MG63 (cell line): ENCODE data around the gene COLQ. TPM values are rescaled to one million over a fixed set of nuclear protein-coding genes. Genes with fewer than 3 reads are reported as not detected.

Experiments
- DNase-seq: peaks from one replicate; pipeline ENCODE4 v3.0.0-alpha.2; 2020
- H3K27me3 ChIP-seq: fragments of 250-450 bp; sonication (Bioruptor Pico); 2 replicates; pipeline ENCODE4 v1.5.1; 2020; ENCODE audit warnings: mild to moderate bottlenecking, moderate library complexity
- H3K36me3 ChIP-seq: fragments of 250-450 bp; sonication (Bioruptor Pico); 2 replicates; pipeline ENCODE4 v1.5.1; 2020; ENCODE audit warnings: mild to moderate bottlenecking, moderate library complexity
- H3K4me3 ChIP-seq: fragments of 250-450 bp; sonication (Bioruptor Pico); 2 replicates; pipeline ENCODE4 v1.5.1; 2020; ENCODE audit warnings: mild to moderate bottlenecking, moderate library complexity
- H3K9me3 ChIP-seq: fragments of 250-450 bp; sonication (Bioruptor Pico); 2 replicates; pipeline ENCODE4 v1.5.1; 2020; ENCODE audit warnings: mild to moderate bottlenecking, moderate library complexity
- total RNA-seq: library from RNA; depleted of rRNA; stranded (reverse); fragments of >200 nt; shearing (Covaris generic); gene quantifications from 2 replicates; pipeline ENCODE4 v1.2.3, GENCODE V29; 2014; ENCODE audit warnings: low replicate concordance

The COLQ gene
- total RNA-seq, 1 experiment from 2014 or later = not detected

DNA sequence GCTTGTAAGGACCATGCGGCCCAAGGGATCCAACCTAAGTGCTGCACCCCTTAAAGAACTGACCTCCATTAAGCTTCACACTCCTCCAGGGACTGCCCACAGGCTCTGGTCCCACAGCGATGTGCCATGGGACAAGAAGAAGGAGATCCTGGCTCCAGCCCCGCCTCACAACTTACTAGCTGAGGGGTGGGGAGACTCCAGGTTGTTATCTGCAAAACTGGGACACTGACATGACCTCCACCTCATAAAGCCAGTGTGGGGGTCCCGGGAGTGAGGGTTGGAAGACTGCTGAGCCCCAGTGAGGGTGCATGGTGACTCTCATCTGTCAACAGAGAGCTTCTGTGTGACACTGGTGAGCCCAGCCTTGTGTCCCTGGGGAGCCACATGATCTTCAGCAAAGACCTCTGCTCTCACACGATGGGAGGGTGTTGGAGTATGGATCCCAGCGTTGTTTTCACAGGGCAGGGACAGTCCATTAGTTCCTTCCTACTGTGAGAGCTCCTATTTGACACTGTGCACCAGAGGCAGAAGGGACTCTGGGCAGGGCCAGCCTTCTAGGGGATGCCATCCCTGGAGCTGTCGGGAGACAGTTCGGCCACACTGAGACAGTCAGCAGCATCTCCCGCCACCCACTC lies 67.4 kb downstream of the COLQ start:
- no peaks in the 10 kb centered on the region for H3K9me3 ChIP-seq
- no peak for DNase-seq
- H3K27me3 ChIP-seq = no peaks in the 10 kb centered on the region
- H3K4me3 ChIP-seq = no peak overlapping the region
- H3K36me3 ChIP-seq = no peaks in the 10 kb centered on the region

DNA sequence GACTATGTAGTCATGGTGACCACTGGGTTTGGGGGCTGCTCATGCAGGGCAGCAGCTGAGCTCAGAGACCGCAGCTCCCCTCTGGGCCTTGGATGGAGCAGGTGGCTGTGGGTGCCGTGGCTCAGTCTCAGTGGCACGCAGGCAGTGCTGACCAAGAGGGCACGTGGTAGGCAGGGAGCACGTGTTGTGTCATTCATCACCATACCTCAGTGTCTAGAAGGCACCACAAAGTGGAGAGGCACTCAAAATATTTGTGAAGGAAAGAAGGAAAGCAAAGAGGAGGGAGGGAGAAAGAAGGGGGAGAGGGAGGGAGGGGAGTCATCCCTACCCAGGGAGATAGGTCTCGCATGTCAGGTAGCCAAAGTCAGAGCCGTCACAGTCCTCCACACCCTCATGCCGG lies 68.0 kb downstream of the COLQ start:
- no peak for DNase-seq
- Histone ChIP-seq H3K27me3 (no peaks in the 10 kb centered on the region), H3K36me3 (no peaks in the 10 kb centered on the region), H3K9me3 (no peaks in the 10 kb centered on the region), H3K4me3 (no peak overlapping the region)

- H3K36me3 ChIP-seq = no peaks in the 10 kb centered on the region
- H3K27me3 ChIP-seq = no peaks in the 10 kb centered on the region
- DNase-seq = no peak
- H3K9me3 ChIP-seq = no peaks in the 10 kb centered on the region
- H3K4me3 ChIP-seq = no peak overlapping the region
Observed at GRCh38 chr3:15452961-15453360, 68.5 kb downstream of the COLQ start.

DNA sequence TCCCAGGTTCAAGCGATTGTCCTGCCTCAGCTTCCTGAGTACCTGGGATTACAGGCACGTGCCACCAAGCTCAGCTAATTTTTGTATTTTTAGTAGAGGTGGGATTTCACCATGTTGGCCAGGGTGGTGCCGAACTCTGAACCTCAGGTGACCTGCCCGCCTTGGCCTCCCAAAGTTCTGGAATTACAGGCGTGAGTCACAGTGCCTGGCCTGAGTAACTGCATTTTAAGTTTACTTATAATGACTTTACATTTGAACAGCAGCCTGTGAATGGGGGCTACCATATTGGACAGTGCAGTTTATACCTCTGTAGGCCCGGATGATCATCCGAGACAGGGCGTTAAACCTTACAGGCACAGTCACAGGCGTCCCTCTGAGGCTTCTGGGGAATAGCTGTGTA lies 69.3 kb downstream of the COLQ start:
- H3K9me3 ChIP-seq = no peaks in the 10 kb centered on the region
- H3K4me3 ChIP-seq = no peak overlapping the region
- no peaks in the 10 kb centered on the region for H3K36me3 ChIP-seq
- no peaks in the 10 kb centered on the region for H3K27me3 ChIP-seq
- DNase-seq = no peak

GRCh38 chr3:15451216-15452113 lies 70.0 kb downstream of the COLQ start:
- Histone ChIP-seq H3K9me3 (no peaks in the 10 kb centered on the region), H3K36me3 (no peaks in the 10 kb centered on the region), H3K27me3 (no peaks in the 10 kb centered on the region), H3K4me3 (no peak overlapping the region)
- no peak for DNase-seq

GRCh38 chr3:15450438-15451215 lies 70.9 kb downstream of the COLQ start:
- Histone ChIP-seq H3K4me3 (no peak overlapping the region), H3K36me3 (no peaks in the 10 kb centered on the region), H3K9me3 (no peaks in the 10 kb centered on the region), H3K27me3 (no peaks in the 10 kb centered on the region)
- no peak for DNase-seq

DNA sequence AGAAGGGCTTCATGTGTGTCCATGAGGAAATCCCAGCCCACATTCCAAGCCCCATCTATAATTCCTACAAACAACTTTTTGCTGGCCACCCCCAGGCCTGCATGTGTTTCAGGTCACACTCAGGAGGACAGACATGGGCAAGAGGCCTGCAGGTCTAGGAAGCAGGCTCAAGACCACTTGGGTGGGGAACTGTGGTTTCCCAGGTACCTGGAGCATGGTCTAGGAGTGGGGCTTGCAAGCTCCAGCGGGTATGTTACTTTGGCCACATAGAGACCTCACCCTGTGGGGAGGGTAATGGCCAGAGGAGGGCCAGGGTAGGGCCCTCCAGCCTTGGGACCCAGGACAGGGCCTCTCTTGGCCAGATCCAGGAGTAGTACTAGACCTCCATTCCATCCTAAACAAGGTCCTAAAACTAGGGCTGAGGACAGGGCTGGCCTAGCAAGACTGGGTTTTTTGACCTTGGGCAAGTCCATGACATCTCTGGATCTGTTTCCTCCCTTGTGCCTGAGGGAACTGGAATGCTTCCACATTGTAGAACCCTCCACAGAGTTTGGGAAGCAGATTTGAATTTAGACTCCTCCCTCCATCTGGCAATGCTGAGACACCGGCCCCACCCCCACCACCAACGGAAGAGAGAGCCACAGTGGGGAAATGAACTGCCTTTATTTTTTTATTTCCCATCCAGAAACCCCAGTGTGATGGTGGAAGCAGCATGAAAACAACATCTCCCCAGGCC lies 71.8 kb downstream of the COLQ start:
- no peaks in the 10 kb centered on the region for H3K27me3 ChIP-seq
- H3K9me3 ChIP-seq = no peaks in the 10 kb centered on the region
- no peaks in the 10 kb centered on the region for H3K36me3 ChIP-seq
- DNase-seq = no peak
- no peak overlapping the region for H3K4me3 ChIP-seq

DNA sequence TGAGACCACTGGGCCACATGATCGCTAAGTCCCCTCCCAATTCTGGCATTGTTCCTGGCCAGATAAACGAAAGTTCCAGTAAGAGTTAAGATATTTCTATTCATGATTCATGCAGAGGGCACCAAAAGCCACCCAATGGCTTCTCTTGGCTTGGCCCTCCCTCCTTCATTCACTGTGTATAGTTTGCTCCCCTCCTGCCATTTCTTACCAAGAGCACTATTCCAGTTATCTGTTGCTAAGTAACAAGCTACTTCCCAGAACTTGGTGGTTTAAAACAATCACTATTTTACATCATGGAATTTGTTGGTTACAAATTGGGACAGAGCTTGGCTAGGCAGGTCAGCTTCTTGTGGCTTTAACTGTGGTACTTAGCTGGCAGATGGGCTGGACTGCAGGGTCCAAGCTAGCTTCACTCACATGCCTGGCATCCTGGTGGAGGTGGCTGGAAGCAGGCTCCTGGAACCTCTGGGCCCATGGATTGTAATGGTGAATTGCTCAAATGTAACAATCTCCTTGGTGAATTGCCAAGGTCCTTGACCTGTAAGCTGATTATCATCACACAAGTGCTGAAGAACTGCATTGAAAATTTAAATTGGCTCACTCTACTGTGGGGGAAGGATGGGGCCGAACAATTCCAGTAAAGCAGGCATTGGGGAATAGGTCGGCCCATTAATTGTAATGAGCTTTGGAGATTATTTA lies 77.5 kb downstream of the COLQ start:
- no peak overlapping the region for H3K4me3 ChIP-seq
- no peak for DNase-seq
- peaks cover 17% of the 10 kb centered on the region for H3K36me3 ChIP-seq
- no peaks in the 10 kb centered on the region for H3K9me3 ChIP-seq
- no peaks in the 10 kb centered on the region for H3K27me3 ChIP-seq

- H3K9me3 ChIP-seq = no peaks in the 10 kb centered on the region
- no peaks in the 10 kb centered on the region for H3K27me3 ChIP-seq
- peaks cover 31% of the 10 kb centered on the region for H3K36me3 ChIP-seq
- H3K4me3 ChIP-seq = no peak overlapping the region
- peak; percentile 28 for DNase-seq
Observed at GRCh38 chr3:15440891-15441290, 80.6 kb downstream of the COLQ start.

DNA sequence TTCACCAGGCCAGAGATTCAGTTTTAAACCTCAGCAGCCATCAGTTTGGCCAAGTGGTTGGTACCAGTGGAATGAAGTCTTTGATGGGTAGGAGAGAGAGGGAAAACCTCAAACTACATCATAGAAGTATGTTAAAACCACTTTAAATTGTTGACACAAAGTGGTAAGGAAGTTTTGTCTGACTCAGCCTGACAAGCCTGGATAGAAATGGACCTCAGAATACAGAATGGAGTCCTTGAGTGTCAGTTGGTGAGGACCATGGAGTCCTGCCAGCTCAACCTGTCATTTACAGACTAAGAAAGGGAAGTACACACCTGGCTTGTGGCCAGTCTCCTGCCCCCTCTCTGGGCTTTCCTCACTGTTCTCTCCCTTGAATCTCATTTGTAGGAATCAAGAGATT lies 82.0 kb downstream of the COLQ start:
- no peak overlapping the region for H3K4me3 ChIP-seq
- DNase-seq = peak; percentile 24
- H3K36me3 ChIP-seq = peaks cover 37% of the 10 kb centered on the region
- H3K27me3 ChIP-seq = no peaks in the 10 kb centered on the region
- no peaks in the 10 kb centered on the region for H3K9me3 ChIP-seq

GRCh38 chr3:15438983-15439382 lies 82.5 kb downstream of the COLQ start:
- Histone ChIP-seq H3K36me3 (peaks cover 40% of the 10 kb centered on the region), H3K4me3 (no peak overlapping the region), H3K9me3 (no peaks in the 10 kb centered on the region), H3K27me3 (no peaks in the 10 kb centered on the region)
- DNase-seq = peak; percentile 45

DNA sequence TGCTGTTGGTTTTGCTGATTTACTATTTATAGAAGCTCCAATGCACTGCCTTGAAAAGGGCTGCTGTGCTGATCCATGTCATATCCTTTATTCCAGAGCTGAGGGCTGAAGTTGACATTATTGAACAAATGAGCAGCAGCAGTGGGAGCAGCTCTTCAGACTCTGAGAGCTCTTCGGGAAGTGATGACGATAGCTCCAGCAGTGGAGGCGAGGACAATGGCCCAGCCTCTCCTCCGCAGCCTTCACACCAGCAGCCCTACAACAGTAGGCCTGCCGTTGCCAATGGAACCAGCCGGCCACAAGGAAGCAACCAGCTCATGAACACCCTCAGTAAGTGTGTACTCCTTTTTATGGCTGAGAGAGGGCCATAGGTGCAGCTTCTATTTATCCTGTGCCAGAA lies 85.3 kb downstream of the COLQ start:
- no peak for DNase-seq
- Histone ChIP-seq H3K9me3 (no peaks in the 10 kb centered on the region), H3K27me3 (no peaks in the 10 kb centered on the region), H3K36me3 (peaks cover 45% of the 10 kb centered on the region), H3K4me3 (no peak overlapping the region)

- no peak overlapping the region for H3K4me3 ChIP-seq
- H3K9me3 ChIP-seq = no peaks in the 10 kb centered on the region
- DNase-seq = no peak
- H3K27me3 ChIP-seq = no peaks in the 10 kb centered on the region
- peaks cover 40% of the 10 kb centered on the region for H3K36me3 ChIP-seq
Observed at GRCh38 chr3:15434756-15435155, 86.8 kb downstream of the COLQ start.

- peaks cover 33% of the 10 kb centered on the region for H3K36me3 ChIP-seq
- no peak for DNase-seq
- H3K4me3 ChIP-seq = no peak overlapping the region
- H3K9me3 ChIP-seq = no peaks in the 10 kb centered on the region
- no peaks in the 10 kb centered on the region for H3K27me3 ChIP-seq
Observed at GRCh38 chr3:15433531-15433930, 88.0 kb downstream of the COLQ start.

DNA sequence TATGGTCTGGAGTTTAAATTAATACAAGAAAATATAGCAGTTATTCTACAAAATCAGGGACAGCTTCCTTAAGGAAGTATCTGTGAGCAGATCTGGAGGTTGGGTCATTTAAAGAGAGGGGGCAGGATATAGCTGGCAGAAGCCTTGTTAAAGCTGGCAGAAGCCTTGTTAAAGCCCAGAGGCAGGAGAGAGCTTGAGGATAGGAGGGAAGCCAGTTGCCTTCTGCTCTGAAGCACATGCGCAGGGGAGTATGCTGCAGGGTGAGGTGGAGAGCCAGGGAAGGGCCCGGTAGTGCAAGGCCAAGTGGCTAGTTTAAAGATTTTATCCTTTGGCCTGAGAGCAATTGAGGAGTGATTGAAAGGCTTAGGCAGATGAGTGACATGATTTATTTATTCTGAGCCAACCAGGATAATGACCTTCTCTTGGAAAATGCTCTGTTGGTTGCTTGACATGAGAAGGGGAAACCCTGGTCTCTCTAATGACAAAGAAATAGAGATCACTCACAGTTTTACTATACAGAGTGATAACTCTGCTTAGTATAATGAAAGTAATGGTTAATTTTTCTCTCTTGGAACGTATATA lies 90.2 kb downstream of the COLQ start:
- no peak for DNase-seq
- peaks cover 23% of the 10 kb centered on the region for H3K36me3 ChIP-seq

DNA sequence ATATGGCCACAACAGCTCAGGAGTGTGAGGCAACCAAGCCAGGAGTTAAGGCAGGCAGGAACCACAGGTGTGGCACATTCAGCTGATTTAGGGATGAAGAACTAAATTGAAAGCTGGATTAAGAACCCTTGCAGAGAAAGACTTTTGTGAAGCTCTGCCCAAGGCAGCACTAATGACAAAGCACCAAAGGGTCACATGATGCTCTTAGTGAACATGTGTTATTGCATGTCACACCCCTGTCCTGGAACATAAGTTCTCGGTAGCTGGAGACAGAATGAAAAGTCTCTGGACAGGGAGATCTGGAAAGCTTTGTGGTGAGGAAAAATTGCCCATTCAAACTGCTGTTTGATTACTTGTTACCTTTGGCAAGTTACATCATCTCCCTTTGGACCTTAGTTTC lies 90.9 kb downstream of the COLQ start:
- H3K27me3 ChIP-seq = no peaks in the 10 kb centered on the region
- H3K9me3 ChIP-seq = no peaks in the 10 kb centered on the region
- DNase-seq = no peak
- H3K36me3 ChIP-seq = peaks cover 22% of the 10 kb centered on the region
- H3K4me3 ChIP-seq = no peak overlapping the region

More for the DNA sequence above, 90.2 kb downstream of the COLQ start:
- no peaks in the 10 kb centered on the region for H3K9me3 ChIP-seq
- H3K27me3 ChIP-seq = no peaks in the 10 kb centered on the region
- no peak overlapping the region for H3K4me3 ChIP-seq
